SK-N-MC (cell line): ENCODE measurements around the gene EHD4.

Source experiments
- DNase-seq: peaks from one replicate; pipeline ENCODE4 v3.0.0-alpha.2; 2011; ENCODE audit warnings: low read depth, low spot score
- H3K27ac ChIP-seq: fragments of 200-600 bp; sonication (generic); 2 replicates; pipeline ENCODE4 v1.5.1; 2016; ENCODE audit warnings: mixed run types
- H3K36me3 ChIP-seq: fragments of 200-600 bp; sonication (generic); 2 replicates; pipeline ENCODE4 v1.6.1; 2017; ENCODE audit warnings: antibody characterized with exemption, low read length, mixed read lengths; ENCODE audit not compliant: insufficient read depth
- H3K4me3 ChIP-seq: fragments of 200-600 bp; sonication (generic); 2 replicates; pipeline ENCODE4 v1.5.1; 2016
- H3K9ac ChIP-seq: fragments of 200-600 bp; sonication (generic); 2 replicates; pipeline ENCODE4 v1.8.0; 2017; ENCODE audit warnings: mixed run types, mixed read lengths; ENCODE audit not compliant: insufficient read length
- H3K9me3 ChIP-seq: fragments of 200-600 bp; sonication (generic); 2 replicates; pipeline ENCODE4 v1.6.1; 2017; ENCODE audit warnings: low read depth, mild to moderate bottlenecking, antibody characterized with exemption, low read length, moderate library complexity, mixed read lengths
- EZH2 ChIP-seq: fragments of 200-600 bp; sonication (generic); IDR thresholded peaks from one replicate; pipeline ENCODE4 v1.6.1; 2017; ENCODE audit warnings: antibody characterized with exemption
- FOXP2 ChIP-seq: optimal IDR thresholded peaks from 2 replicates; pipeline ENCODE3; 2011; ENCODE audit warnings: mild to moderate bottlenecking, moderate library complexity; ENCODE audit not compliant: insufficient read depth; ENCODE audit errors: extremely low read length, control extremely low read depth
- POLR2AphosphoS5 ChIP-seq: IDR thresholded peaks from 2 replicates; pipeline ENCODE4 v1.6.1; 2012; ENCODE audit warnings: mild to moderate bottlenecking, low read depth, low read length, borderline replicate concordance

The EHD4 gene

GRCh38 chr15:41978534-41978933 lies 6.2 kb upstream of the EHD4 start:
- no peak overlapping the region for H3K9ac ChIP-seq
- TF ChIP-seq FOXP2, result no peak
- no peak for TF ChIP-seq POLR2AphosphoS5
- TF ChIP-seq EZH2, result no peak
- DNase-seq, result no peak
- H3K9me3 ChIP-seq, result no peaks in the 10 kb centered on the region
- H3K27ac ChIP-seq, result no peak overlapping the region
- H3K4me3 ChIP-seq, result no peak overlapping the region
- no peaks in the 10 kb centered on the region for H3K36me3 ChIP-seq

GRCh38 chr15:41977757-41978383 lies 5.5 kb upstream of the EHD4 start:
- H3K36me3 ChIP-seq, result no peaks in the 10 kb centered on the region
- H3K9ac ChIP-seq, result no peak overlapping the region
- H3K9me3 ChIP-seq, result no peaks in the 10 kb centered on the region
- DNase-seq, result no peak
- TF ChIP-seq FOXP2 (no peak), POLR2AphosphoS5 (no peak), EZH2 (no peak)
- no peak overlapping the region for H3K27ac ChIP-seq
- H3K4me3 ChIP-seq, result no peak overlapping the region

- TF ChIP-seq EZH2 (no peak), FOXP2 (no peak), POLR2AphosphoS5 (no peak)
- H3K9me3 ChIP-seq, result no peaks in the 10 kb centered on the region
- H3K27ac ChIP-seq, result no peak overlapping the region
- no peak overlapping the region for H3K9ac ChIP-seq
- H3K4me3 ChIP-seq, result no peak overlapping the region
- DNase-seq, result no peak
- no peaks in the 10 kb centered on the region for H3K36me3 ChIP-seq
Measured at GRCh38 chr15:41975669-41976068, 3.3 kb upstream of the EHD4 start.

GRCh38 chr15:41974041-41974440 lies 1.7 kb upstream of the EHD4 start:
- Histone ChIP-seq H3K27ac (no peak overlapping the region), H3K36me3 (no peaks in the 10 kb centered on the region), H3K4me3 (no peak overlapping the region), H3K9me3 (no peaks in the 10 kb centered on the region), H3K9ac (no peak overlapping the region)
- TF ChIP-seq EZH2 (no peak), POLR2AphosphoS5 (no peak), FOXP2 (no peak)
- DNase-seq, result no peak

GRCh38 chr15:41971895-41972252 lies 483 bp downstream of the EHD4 start:
- Histone ChIP-seq H3K36me3 (no peaks in the 10 kb centered on the region), H3K4me3 (peak overlapping the region; percentile 91), H3K9me3 (no peaks in the 10 kb centered on the region), H3K27ac (no peak overlapping the region), H3K9ac (no peak overlapping the region)
- TF ChIP-seq POLR2AphosphoS5 (no peak), EZH2 (no peak), FOXP2 (no peak)
- DNase-seq, result no peak

- no peaks in the 10 kb centered on the region for H3K36me3 ChIP-seq
- no peaks in the 10 kb centered on the region for H3K9me3 ChIP-seq
- no peak for TF ChIP-seq EZH2
- no peak for TF ChIP-seq POLR2AphosphoS5
- TF ChIP-seq FOXP2, result no peak
- DNase-seq, result no peak
- no peak overlapping the region for H3K9ac ChIP-seq
- no peak overlapping the region for H3K27ac ChIP-seq
- H3K4me3 ChIP-seq, result peak overlapping the region; percentile 91
Measured at GRCh38 chr15:41971089-41971894, 1.1 kb downstream of the EHD4 start.

GRCh38 chr15:41970456-41970855 lies 1.9 kb downstream of the EHD4 start:
- Histone ChIP-seq H3K9ac (no peak overlapping the region), H3K27ac (no peak overlapping the region), H3K9me3 (no peaks in the 10 kb centered on the region), H3K4me3 (no peak overlapping the region), H3K36me3 (no peaks in the 10 kb centered on the region)
- TF ChIP-seq EZH2 (no peak), FOXP2 (no peak), POLR2AphosphoS5 (no peak)
- DNase-seq, result no peak

GRCh38 chr15:41969851-41970431 lies 2.4 kb downstream of the EHD4 start:
- TF ChIP-seq FOXP2 (no peak), POLR2AphosphoS5 (no peak)
- DNase-seq, result no peak
- no peak overlapping the region for H3K27ac ChIP-seq
- H3K9ac ChIP-seq, result no peak overlapping the region
- H3K9me3 ChIP-seq, result no peaks in the 10 kb centered on the region
- no peaks in the 10 kb centered on the region for H3K36me3 ChIP-seq
- no peak overlapping the region for H3K4me3 ChIP-seq
